OCI-LY1 (cell line): ENCODE data around the gene PRKCB.

Experiments used
- H2AFZ ChIP-seq: fragments of 200-600 bp; sonication (generic), shearing (Covaris generic); 2 replicates; pipeline ENCODE4 v1.6.0; 2014; ENCODE audit warnings: antibody characterized with exemption, mild to moderate bottlenecking, low read length
- H3F3A ChIP-seq: fragments of 200-600 bp; sonication (generic), shearing (Covaris generic); 2 replicates; pipeline ENCODE4 v1.6.0; 2014; ENCODE audit warnings: mild to moderate bottlenecking, antibody characterized with exemption, low read length, moderate library complexity; ENCODE audit not compliant: insufficient read depth
- H3K27ac ChIP-seq: fragments of 200-600 bp; sonication (generic); 2 replicates; pipeline ENCODE4 v1.5.1; 2014; ENCODE audit warnings: low read length, mixed run types, mild to moderate bottlenecking, low read depth; ENCODE audit not compliant: poor library complexity, severe bottlenecking
- H3K27me3 ChIP-seq: fragments of 200-600 bp; sonication (generic); 2 replicates; pipeline ENCODE4 v1.6.0; 2014; ENCODE audit warnings: antibody characterized with exemption, mild to moderate bottlenecking, low read length, moderate library complexity; ENCODE audit not compliant: insufficient read depth
- H3K36me3 ChIP-seq: fragments of 200-600 bp; sonication (generic); 2 replicates; pipeline ENCODE4 v1.6.1; 2014; ENCODE audit warnings: mild to moderate bottlenecking, antibody characterized with exemption, low read length, moderate library complexity, mixed read lengths; ENCODE audit not compliant: insufficient read depth
- H3K4me1 ChIP-seq: fragments of 200-600 bp; sonication (generic); 2 replicates; pipeline ENCODE4 v1.5.1; 2014; ENCODE audit warnings: mild to moderate bottlenecking, low read length, moderate library complexity; ENCODE audit not compliant: insufficient read depth, severe bottlenecking
- H3K4me2 ChIP-seq: fragments of 200-600 bp; sonication (generic), shearing (Covaris generic); 2 replicates; pipeline ENCODE4 v1.6.1; 2014; ENCODE audit warnings: low read length
- H3K4me3 ChIP-seq: fragments of 200-600 bp; sonication (generic); 2 replicates; pipeline ENCODE4 v1.5.1; 2014; ENCODE audit warnings: low read length, low read depth, mild to moderate bottlenecking, mixed read lengths; ENCODE audit not compliant: poor library complexity, severe bottlenecking
- H3K79me2 ChIP-seq: fragments of 200-600 bp; shearing (Covaris generic); 2 replicates; pipeline ENCODE4 v1.6.1; 2016; ENCODE audit warnings: mixed run types, low read length, mixed read lengths; ENCODE audit not compliant: insufficient read depth
- H3K9ac ChIP-seq: fragments of 200-600 bp; sonication (generic), shearing (Covaris generic); 2 replicates; pipeline ENCODE4 v1.6.1; 2014; ENCODE audit warnings: mild to moderate bottlenecking, low read length, mixed read lengths
- H3K9me2 ChIP-seq: fragments of 200-600 bp; sonication (generic), shearing (Covaris generic); 2 replicates; pipeline ENCODE4 v1.6.1; 2014; ENCODE audit warnings: low read depth, mild to moderate bottlenecking, low read length, mixed read lengths
- H3K9me3 ChIP-seq: fragments of 200-600 bp; shearing (Covaris generic); 2 replicates; pipeline ENCODE4 v1.6.1; 2014; ENCODE audit warnings: low read length, mixed read lengths
- H4K20me1 ChIP-seq: fragments of 200-600 bp; sonication (generic), shearing (Covaris generic); 2 replicates; pipeline ENCODE4 v1.6.0; 2016; ENCODE audit warnings: mild to moderate bottlenecking, low read length; ENCODE audit not compliant: insufficient read depth
- CTCF ChIP-seq: fragments of 200-600 bp; sonication (generic), shearing (Covaris generic); IDR thresholded peaks from 2 replicates; pipeline ENCODE4 v1.5.1; 2017; ENCODE audit warnings: mild to moderate bottlenecking, antibody characterized with exemption, low read length, moderate library complexity, mixed read lengths
- EZH2 ChIP-seq: fragments of 200-600 bp; sonication (generic), shearing (Covaris generic); IDR thresholded peaks from 2 replicates; pipeline ENCODE4 v1.8.0; 2017; ENCODE audit warnings: borderline replicate concordance, mixed run types, mild to moderate bottlenecking, antibody characterized with exemption, low read length, moderate library complexity, mixed read lengths

The PRKCB gene

DNA sequence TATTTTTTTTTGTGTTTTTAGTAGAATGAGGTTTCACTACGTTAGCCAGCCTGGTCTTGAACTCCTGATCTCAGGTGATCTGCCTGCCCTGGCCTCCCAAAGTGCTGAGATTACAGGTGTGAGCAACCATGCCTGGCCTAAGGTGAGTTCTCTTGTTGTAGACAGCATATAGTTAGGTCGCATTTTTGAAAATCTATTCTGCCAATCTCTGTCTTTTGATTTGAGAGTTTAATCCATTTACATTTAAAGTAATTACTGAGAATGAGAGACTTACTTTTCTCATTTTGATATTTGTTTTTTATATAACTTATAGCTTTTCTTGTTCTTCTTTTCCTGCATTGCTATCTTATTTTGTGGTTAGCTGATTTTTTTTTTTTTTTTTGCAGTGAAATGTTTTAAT lies 6.3 kb upstream of the PRKCB start:
- Histone ChIP-seq H3K9ac (no peak overlapping the region), H3F3A (no peaks in the 10 kb centered on the region), H4K20me1 (no peaks in the 10 kb centered on the region), H2AFZ (no peak overlapping the region), H3K4me2 (no peak overlapping the region), H3K4me3 (no peak overlapping the region), H3K27ac (no peak overlapping the region), H3K27me3 (no peaks in the 10 kb centered on the region), H3K36me3 (no peaks in the 10 kb centered on the region; the same call in 1 of the 2 replicates), H3K9me2 (no peaks in the 10 kb centered on the region), H3K4me1 (peaks cover 12% of the 10 kb centered on the region), H3K9me3 (peaks cover 4% of the 10 kb centered on the region; the same call in 1 of the 2 replicates), H3K79me2 (no peaks in the 10 kb centered on the region)
- no peak for TF ChIP-seq CTCF
- no peak for TF ChIP-seq EZH2

GRCh38 chr16:23830276-23830675 lies 5.5 kb upstream of the PRKCB start:
- no peak overlapping the region for H3K4me3 ChIP-seq
- H4K20me1 ChIP-seq = no peaks in the 10 kb centered on the region
- H3K27ac ChIP-seq = no peak overlapping the region
- H3K4me2 ChIP-seq = no peak overlapping the region
- no peaks in the 10 kb centered on the region for H3F3A ChIP-seq
- H3K9ac ChIP-seq = no peak overlapping the region
- TF ChIP-seq EZH2 (no peak), CTCF (no peak)
- H3K4me1 ChIP-seq = peaks cover 15% of the 10 kb centered on the region
- peaks cover 4% of the 10 kb centered on the region; the same call in 1 of the 2 replicates for H3K9me3 ChIP-seq
- H3K36me3 ChIP-seq = no peaks in the 10 kb centered on the region; the same call in 1 of the 2 replicates
- no peak overlapping the region for H2AFZ ChIP-seq
- H3K27me3 ChIP-seq = no peaks in the 10 kb centered on the region
- H3K79me2 ChIP-seq = no peaks in the 10 kb centered on the region
- no peaks in the 10 kb centered on the region for H3K9me2 ChIP-seq

GRCh38 chr16:23832882-23833281 lies 2.9 kb upstream of the PRKCB start:
- Histone ChIP-seq H3K36me3 (no peaks in the 10 kb centered on the region; the same call in 1 of the 2 replicates), H3K27ac (no peak overlapping the region), H4K20me1 (no peaks in the 10 kb centered on the region), H3K9me3 (peaks cover 4% of the 10 kb centered on the region; the same call in 1 of the 2 replicates), H3K4me2 (no peak overlapping the region), H3F3A (no peaks in the 10 kb centered on the region), H2AFZ (no peak overlapping the region), H3K27me3 (no peaks in the 10 kb centered on the region), H3K9ac (no peak overlapping the region), H3K4me1 (peaks cover 23% of the 10 kb centered on the region), H3K4me3 (no peak overlapping the region), H3K79me2 (no peaks in the 10 kb centered on the region), H3K9me2 (no peaks in the 10 kb centered on the region)
- TF ChIP-seq CTCF (no peak), EZH2 (no peak)
